SK-N-SH (cell line): Measurements from ENCODE around the gene CHST10. TPM values are rescaled to one million over a fixed set of nuclear protein-coding genes. Genes with fewer than 3 reads are reported as not detected.

ENCODE experiments used
- CTCF ChIA-PET: fragments of 300-600, 350-600 bp; formaldehyde crosslinking; extraction: SDS; loops from one replicate; lab custom pipeline; 2021; lab: Yijun Ruan, JAX
- POLR2A ChIA-PET: fragments of 350-600 bp; sonication (Branson Sonifier 250); formaldehyde crosslinking; extraction: SDS; loops from one replicate; lab custom pipeline; 2020; ENCODE audit warnings: antibody characterized with exemption, inconsistent platforms; lab: Yijun Ruan, JAX
- DNase-seq: peaks from one replicate; pipeline ENCODE4 v3.0.0; 2012
- H2AFZ ChIP-seq: fragments of 200-600 bp; sonication (generic); 2 replicates; pipeline ENCODE4 v1.8.1; 2016; ENCODE audit warnings: antibody characterized with exemption, mild to moderate bottlenecking, low read depth
- H3F3A ChIP-seq: fragments of 200-600 bp; sonication (generic); replicated peaks from 2 replicates; pipeline ENCODE3; 2016; ENCODE audit warnings: antibody characterized with exemption, mild to moderate bottlenecking; ENCODE audit not compliant: insufficient read depth
- H3K27ac ChIP-seq, 2 experiments: fragments of 200-500 bp in 1 of 2; fragments of 200-600 bp in 1 of 2; sonication (Bioruptor generic) in 1 of 2; sonication (generic), shearing (Covaris generic) in 1 of 2; 2 replicates each; pipeline versions ENCODE4 v1.5.1 to v1.6.1; 2014 to 2016; ENCODE audit warnings: low read depth in 2 of 2, inconsistent platforms in 1 of 2, low read length in 1 of 2, mild to moderate bottlenecking in 1 of 2, mixed read lengths in 1 of 2
- H3K27me3 ChIP-seq: fragments of 200-600 bp; sonication (generic), shearing (Covaris generic); 2 replicates; pipeline ENCODE4 v1.6.1; 2016; ENCODE audit warnings: mixed run types; ENCODE audit not compliant: insufficient read depth
- H3K36me3 ChIP-seq, 2 experiments: fragments of 200-500 bp in 1 of 2; fragments of 200-600 bp in 1 of 2; sonication (Bioruptor generic) in 1 of 2; sonication (generic) in 1 of 2; replicated peaks in 1 of 2; 2 replicates each; pipeline versions ENCODE3 to v1.5.1; 2014 to 2016; ENCODE audit warnings: low read length in 1 of 2, mild to moderate bottlenecking in 1 of 2; ENCODE audit not compliant: insufficient read depth in 2 of 2, control insufficient read depth in 1 of 2
- H3K4me1 ChIP-seq, 2 experiments: fragments of 200-500 bp in 1 of 2; fragments of 200-600 bp in 1 of 2; sonication (Bioruptor generic) in 1 of 2; sonication (generic), shearing (Covaris generic) in 1 of 2; 2 replicates each; pipeline versions ENCODE4 v1.5.1 to v1.6.1; 2014 to 2016; ENCODE audit warnings: low read depth in 1 of 2, low read length in 1 of 2, mixed run types in 1 of 2; ENCODE audit not compliant: insufficient read depth in 2 of 2, control insufficient read depth in 1 of 2
- H3K4me2 ChIP-seq: fragments of 200-600 bp; sonication (generic), shearing (Covaris generic); 2 replicates; pipeline ENCODE4 v1.6.1; 2017; ENCODE audit warnings: mixed run types
- H3K4me3 ChIP-seq, 2 experiments: fragments of 200-500 bp in 1 of 2; fragments of 200-600 bp in 1 of 2; sonication (Bioruptor generic) in 1 of 2; sonication (generic), shearing (Covaris generic) in 1 of 2; 2 replicates each; pipeline versions ENCODE4 v1.5.1 to v1.8.1; 2014 to 2016; ENCODE audit warnings: low read depth in 2 of 2, inconsistent platforms in 1 of 2, low read length in 1 of 2, mild to moderate bottlenecking in 1 of 2, mixed read lengths in 1 of 2, moderate library complexity in 1 of 2
- H3K79me2 ChIP-seq: fragments of 200-600 bp; sonication (generic); 2 replicates; pipeline ENCODE4 v1.8.1; 2017; ENCODE audit warnings: mild to moderate bottlenecking; ENCODE audit not compliant: insufficient read depth
- H3K9ac ChIP-seq: fragments of 200-600 bp; sonication (generic); 2 replicates; pipeline ENCODE4 v1.6.1; 2017; ENCODE audit warnings: mixed run types
- H3K9me2 ChIP-seq: fragments of 200-600 bp; sonication (generic); 2 replicates; pipeline ENCODE4 v1.6.1; 2017; ENCODE audit warnings: mixed run types
- H3K9me3 ChIP-seq: fragments of 200-600 bp; sonication (generic); 2 replicates; pipeline ENCODE4 v1.6.1; 2017; ENCODE audit warnings: mixed run types, mild to moderate bottlenecking, moderate library complexity
- H4K20me1 ChIP-seq: fragments of 200-600 bp; sonication (generic); 2 replicates; pipeline ENCODE4 v1.6.1; 2017; ENCODE audit warnings: mild to moderate bottlenecking, mixed run types; ENCODE audit not compliant: insufficient read depth
- ELF1 ChIP-seq: IDR thresholded peaks from 2 replicates; pipeline ENCODE4 v1.4.0; 2012
- EP300 ChIP-seq, 2 experiments: IDR thresholded peaks; 2 replicates each; pipeline versions ENCODE4 v1.4.0 to v1.6.1; 2012; ENCODE audit warnings: borderline replicate concordance in 1 of 2, low read depth in 1 of 2, low read length in 1 of 2
- FOSL2 ChIP-seq: IDR thresholded peaks from 2 replicates; pipeline ENCODE4 v1.4.0; 2012; ENCODE audit warnings: low read depth, mild to moderate bottlenecking, moderate library complexity, borderline replicate concordance
- JUND ChIP-seq: IDR thresholded peaks from 2 replicates; pipeline ENCODE4 v1.4.0; 2012
- MEF2A ChIP-seq: IDR thresholded peaks from 2 replicates; pipeline ENCODE4 v1.4.0; 2012; ENCODE audit warnings: low read depth, borderline replicate concordance
- MXI1 ChIP-seq: IDR thresholded peaks from 2 replicates; pipeline ENCODE4 v1.6.1; 2012; ENCODE audit warnings: mild to moderate bottlenecking, low read depth, low read length, improper control_type of control experiment
- NFIC ChIP-seq: IDR thresholded peaks from 2 replicates; pipeline ENCODE4 v1.4.0; 2012; ENCODE audit warnings: borderline replicate concordance
- POLR2AphosphoS5 ChIP-seq: IDR thresholded peaks from 2 replicates; pipeline ENCODE4 v1.6.1; 2012; ENCODE audit warnings: low read depth, low read length
- RFX5 ChIP-seq: IDR thresholded peaks from 2 replicates; pipeline ENCODE4 v1.6.1; 2012; ENCODE audit warnings: mild to moderate bottlenecking, improper control_type of control experiment, low read length
- SIN3A ChIP-seq: IDR thresholded peaks from 2 replicates; pipeline ENCODE4 v1.6.1; 2012; ENCODE audit warnings: low read depth, mild to moderate bottlenecking, low read length, moderate library complexity, borderline replicate concordance
- SMC3 ChIP-seq: IDR thresholded peaks from 2 replicates; pipeline ENCODE4 v1.6.1; 2012; ENCODE audit warnings: low read depth, low read length, improper control_type of control experiment
- TAF1 ChIP-seq: IDR thresholded peaks from 2 replicates; pipeline ENCODE4 v1.6.1; 2012; ENCODE audit warnings: low read depth, mild to moderate bottlenecking, low read length, moderate library complexity, borderline replicate concordance
- TCF12 ChIP-seq: IDR thresholded peaks from 2 replicates; pipeline ENCODE4 v1.4.0; 2012
- TEAD4 ChIP-seq: IDR thresholded peaks from 2 replicates; pipeline ENCODE4 v1.4.0; 2012; ENCODE audit warnings: mild to moderate bottlenecking, borderline replicate concordance; ENCODE audit not compliant: insufficient read depth
- WGBS: methylation state at CpG from one replicate; pipeline ENCODE4 v1.1.6; 2017; ENCODE audit warnings: low lambda C conversion rate; 5-methylcytosine and 5-hydroxymethylcytosine counted together
- polyA plus RNA-seq, 3 experiments: library from polyadenylated mRNA; depleted of rRNA; stranded (reverse); fragments of >200 nt; gene quantifications; 2 replicates each; pipeline ENCODE4 v1.2.3, GENCODE V29; 2012
- TF ChIP-seq, protein P1 (sequence below): IDR thresholded peaks from 2 replicates; pipeline ENCODE4 v1.6.1; 2012; ENCODE audit warnings: mild to moderate bottlenecking, low read depth, low read length, moderate library complexity

Gene CHST10
- polyA plus RNA-seq, 1 of the 3 experiments (the other 2 are of a cell fraction) = 17.6 TPM

DNA sequence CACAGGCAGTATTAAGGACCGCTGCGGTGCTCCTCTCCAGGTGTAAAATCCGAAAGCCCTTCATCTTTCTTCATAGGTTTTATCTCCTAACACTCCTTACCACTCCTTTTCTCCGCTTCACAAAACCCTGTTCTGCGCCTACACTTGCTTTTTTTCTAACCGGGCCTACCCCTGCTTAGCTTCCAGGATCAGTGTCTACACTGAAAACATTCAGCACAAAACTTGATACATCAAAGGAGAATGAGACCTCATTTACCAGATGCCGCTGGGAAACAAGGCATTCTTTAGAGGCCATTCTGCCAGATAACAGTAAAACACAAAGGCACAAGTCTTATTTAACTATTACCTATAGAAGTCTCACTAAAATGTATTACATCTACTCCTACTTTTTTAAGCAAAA is 13.1 kb downstream of the CHST10 start:
- Histone ChIP-seq H2AFZ (no peak overlapping the region), H3K36me3 (peaks cover 6 to 43% of the 10 kb centered on the region in 2 experiments), H3K27ac (no peak overlapping the region), H3K79me2 (no peaks in the 10 kb centered on the region), H3K4me2 (no peak overlapping the region), H3K27me3 (no peaks in the 10 kb centered on the region), H4K20me1 (no peaks in the 10 kb centered on the region), H3K9me3 (no peaks in the 10 kb centered on the region), H3K9ac (no peak overlapping the region), H3F3A (no peaks in the 10 kb centered on the region), H3K9me2 (no peaks in the 10 kb centered on the region), H3K4me1 (no peaks in the 10 kb centered on the region), H3K4me3 (no peak overlapping the region)
- DNase-seq = no peak
- CTCF ChIA-PET = no interaction called here
- TF ChIP-seq EP300 (IDR thresholded peaks at IDR 0.05; ENCODE audit: borderline replicate concordance in 1 of 2, low read depth in 1 of 2, low read length in 1 of 2) (no peak), MEF2A (no peak), NFIC (no peak), RFX5 (no peak), MXI1 (no peak)
- POLR2A ChIA-PET = no interaction called here
- 95% methylated on average over 7 of the region's 7 CpGs for WGBS

DNA sequence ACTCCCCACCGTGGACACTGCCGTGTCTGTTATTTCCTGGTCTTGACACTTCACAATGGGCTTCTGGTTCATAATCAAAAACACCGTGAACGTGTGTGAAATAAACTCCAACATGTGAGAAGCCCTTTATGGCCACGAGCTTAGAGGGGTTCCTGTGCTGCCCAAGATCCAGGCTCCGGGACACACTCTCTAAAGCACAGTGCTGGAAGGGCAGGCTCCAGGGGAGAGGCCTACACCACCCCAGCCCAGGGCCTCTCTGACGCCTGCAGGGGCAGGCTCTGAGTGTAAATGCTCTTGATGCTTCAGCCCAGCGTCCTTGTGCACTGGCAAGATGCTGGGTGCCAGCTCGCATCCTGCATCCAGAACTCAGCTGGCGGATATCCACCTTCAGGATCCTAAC is 13.7 kb downstream of the CHST10 start:
- no peak for TF ChIP-seq TAF1
- no peak for TF ChIP-seq TEAD4
- TF ChIP-seq SIN3A = no peak
- no peak for TF ChIP-seq FOSL2
- no peak for TF ChIP-seq POLR2AphosphoS5
- no peak for TF ChIP-seq JUND
- no peak for TF ChIP-seq EP300 (IDR thresholded peaks at IDR 0.05; ENCODE audit: borderline replicate concordance in 1 of 2, low read depth in 1 of 2, low read length in 1 of 2)
- TF ChIP-seq MXI1 = no peak
- TF ChIP-seq, protein P1, sequence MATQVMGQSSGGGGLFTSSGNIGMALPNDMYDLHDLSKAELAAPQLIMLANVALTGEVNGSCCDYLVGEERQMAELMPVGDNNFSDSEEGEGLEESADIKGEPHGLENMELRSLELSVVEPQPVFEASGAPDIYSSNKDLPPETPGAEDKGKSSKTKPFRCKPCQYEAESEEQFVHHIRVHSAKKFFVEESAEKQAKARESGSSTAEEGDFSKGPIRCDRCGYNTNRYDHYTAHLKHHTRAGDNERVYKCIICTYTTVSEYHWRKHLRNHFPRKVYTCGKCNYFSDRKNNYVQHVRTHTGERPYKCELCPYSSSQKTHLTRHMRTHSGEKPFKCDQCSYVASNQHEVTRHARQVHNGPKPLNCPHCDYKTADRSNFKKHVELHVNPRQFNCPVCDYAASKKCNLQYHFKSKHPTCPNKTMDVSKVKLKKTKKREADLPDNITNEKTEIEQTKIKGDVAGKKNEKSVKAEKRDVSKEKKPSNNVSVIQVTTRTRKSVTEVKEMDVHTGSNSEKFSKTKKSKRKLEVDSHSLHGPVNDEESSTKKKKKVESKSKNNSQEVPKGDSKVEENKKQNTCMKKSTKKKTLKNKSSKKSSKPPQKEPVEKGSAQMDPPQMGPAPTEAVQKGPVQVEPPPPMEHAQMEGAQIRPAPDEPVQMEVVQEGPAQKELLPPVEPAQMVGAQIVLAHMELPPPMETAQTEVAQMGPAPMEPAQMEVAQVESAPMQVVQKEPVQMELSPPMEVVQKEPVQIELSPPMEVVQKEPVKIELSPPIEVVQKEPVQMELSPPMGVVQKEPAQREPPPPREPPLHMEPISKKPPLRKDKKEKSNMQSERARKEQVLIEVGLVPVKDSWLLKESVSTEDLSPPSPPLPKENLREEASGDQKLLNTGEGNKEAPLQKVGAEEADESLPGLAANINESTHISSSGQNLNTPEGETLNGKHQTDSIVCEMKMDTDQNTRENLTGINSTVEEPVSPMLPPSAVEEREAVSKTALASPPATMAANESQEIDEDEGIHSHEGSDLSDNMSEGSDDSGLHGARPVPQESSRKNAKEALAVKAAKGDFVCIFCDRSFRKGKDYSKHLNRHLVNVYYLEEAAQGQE = no peak
- TF ChIP-seq RFX5 = no peak
- no peak for TF ChIP-seq ELF1
- no peak for TF ChIP-seq TCF12
- no peak for TF ChIP-seq SMC3
- TF ChIP-seq, all 33 proteins: peak for 0
- Histone ChIP-seq H3K4me3 (no peak overlapping the region), H3K27me3 (no peaks in the 10 kb centered on the region), H3K79me2 (no peaks in the 10 kb centered on the region), H4K20me1 (no peaks in the 10 kb centered on the region), H3F3A (no peaks in the 10 kb centered on the region), H3K27ac (no peak overlapping the region), H3K36me3 (peaks cover 6 to 43% of the 10 kb centered on the region in 2 experiments), H3K4me2 (no peak overlapping the region), H3K9ac (no peak overlapping the region), H3K9me3 (no peaks in the 10 kb centered on the region), H3K4me1 (no peaks in the 10 kb centered on the region), H3K9me2 (no peaks in the 10 kb centered on the region), H2AFZ (no peak overlapping the region)
- ChIA-PET POLR2A (no interaction called here), CTCF (interaction anchor here (0.7 to 1.3 kb wide), 2 partner anchors 24 to 141 kb away, joined by 4 to 5 read pairs; no protein-coding TSS in a partner anchor)
- DNase-seq = no peak
- 88% methylated on average over 10 of the region's 10 CpGs for WGBS
